Lung (tissue), 12 donors: Measurements from ENCODE around the gene PRPSAP1. TPM values are rescaled to one million over a fixed set of nuclear protein-coding genes. Genes with fewer than 3 reads are reported as not detected.
"Not testable (repeated sequence)": the region's sequence is repeated elsewhere in the genome, so short reads cannot be mapped to it uniquely, and the experiment has no call there.

Source experiments
- ATAC-seq: fragments of 200-7000 bp; cut with Tn5 transposase; one replicate; pipeline ENCODE4 v1.9.1; 2020; ENCODE audit warnings: moderate number of reproducible peaks; ENCODE audit not compliant: insufficient read depth, low FRiP score
- DNase-seq, 3 donors: peaks; one replicate each; pipeline ENCODE4 v3.0.0-alpha.2; 2013 to 2017
- H3K27ac ChIP-seq, 2 donors: one replicate each; pipeline ENCODE4 v1.5.1; 2013; ENCODE audit warnings: mild to moderate bottlenecking in 2 of 2, moderate library complexity in 2 of 2, control low read depth in 1 of 2, inconsistent platforms in 1 of 2, low read depth in 1 of 2, low read length in 1 of 2
- H3K27me3 ChIP-seq, 3 donors: one replicate each; pipeline ENCODE4 v1.5.1; 2013; ENCODE audit warnings: low read length in 2 of 3; ENCODE audit not compliant: control insufficient read depth in 3 of 3, insufficient read depth in 3 of 3
- H3K36me3 ChIP-seq, 4 donors: one replicate each; pipeline ENCODE4 v1.5.1; 2013; ENCODE audit warnings: low read length in 4 of 4, mild to moderate bottlenecking in 1 of 4, moderate library complexity in 1 of 4; ENCODE audit not compliant: control insufficient read depth in 4 of 4, insufficient read depth in 4 of 4
- H3K4me1 ChIP-seq, 5 donors: one replicate each; pipeline ENCODE4 v1.5.1; 2013; ENCODE audit warnings: low read length in 5 of 5, mild to moderate bottlenecking in 2 of 5, moderate library complexity in 1 of 5; ENCODE audit not compliant: control insufficient read depth in 5 of 5, insufficient read depth in 5 of 5
- H3K4me3 ChIP-seq: one replicate; pipeline ENCODE4 v1.5.1; 2013; ENCODE audit warnings: mild to moderate bottlenecking, control low read depth, moderate library complexity
- H3K9ac ChIP-seq, 2 donors: one replicate each; pipeline ENCODE4 v1.5.1; 2013; ENCODE audit warnings: low read length in 2 of 2, control low read depth in 1 of 2; ENCODE audit not compliant: insufficient read depth in 1 of 2
- H3K9me3 ChIP-seq, 4 donors: one replicate each; pipeline ENCODE4 v1.5.1; 2013; ENCODE audit warnings: low read length in 3 of 4, mild to moderate bottlenecking in 1 of 4, moderate library complexity in 1 of 4; ENCODE audit not compliant: control insufficient read depth in 4 of 4, insufficient read depth in 3 of 4
- CTCF ChIP-seq: IDR thresholded peaks from 2 replicates; pipeline ENCODE4 v1.5.1; 2012; ENCODE audit warnings: mild to moderate bottlenecking; ENCODE audit errors: control extremely low read depth, extremely low read depth
- WGBS, 2 donors: extraction: QIAGEN DNeasy Blood & Tissue Kit; methylation state at CpG; one replicate each; pipeline ENCODE4 v1.1.7; 2013; 5-methylcytosine and 5-hydroxymethylcytosine counted together
- polyA plus RNA-seq, 2 donors: library from polyadenylated mRNA; stranded (reverse); fragments of 200-250 nt; gene quantifications; one replicate each; pipeline ENCODE4 v1.2.1, GENCODE V29; 2013
- total RNA-seq, 2 donors: library from RNA; depleted of rRNA in 1 of 2; stranded (reverse); fragments of >200 nt in 1 of 2; gene quantifications; one replicate each; pipeline ENCODE4 v1.2.1, GENCODE V29; 2014 to 2021
- donor health status: control.
- donor health status: control.
- donor health status: Bipolar disorder and iron deficiency.
- donor health status: healthy.
- donor health status: DM: yes; HTN: yes; CAD: no.

PRPSAP1 gene
- total and polyA plus RNA-seq, 4 donors, result 29.8 to 74.7 (median 34.6) TPM

- ATAC-seq (no peak), DNase-seq (peak in 1 of 3 donors; percentile 29)
- Histone ChIP-seq H3K4me1 (peaks cover 4 to 62% (median 31%) of the 10 kb centered on the region in 5 donors), H3K27me3 (no peaks in the 10 kb centered on the region), H3K9me3 (no peaks in the 10 kb centered on the region), H3K27ac (peak overlapping the region; percentile 34 to 36), H3K9ac (no peak overlapping the region), H3K4me3 (no peak overlapping the region), H3K36me3 (peaks cover 0 to 12% (median 8%) of the 10 kb centered on the region in 4 donors)
- WGBS, 2 donors, result 73 to 74% methylated on average over 12 of the region's 12 CpGs
- no peak for TF ChIP-seq CTCF
These were observed 84.4 kb downstream of the PRPSAP1 start for GRCh38 chr17:76268991-76269981.

GRCh38 chr17:76268015-76268749 lies 85.5 kb downstream of the PRPSAP1 start:
- Histone ChIP-seq H3K9ac (no peak overlapping the region), H3K27ac (peak overlapping the region; percentile 78 to 87), H3K36me3 (peaks cover 0 to 12% (median 8%) of the 10 kb centered on the region in 4 donors), H3K27me3 (no peaks in the 10 kb centered on the region), H3K4me3 (no peak overlapping the region), H3K9me3 (no peaks in the 10 kb centered on the region), H3K4me1 (peaks cover 7 to 61% (median 35%) of the 10 kb centered on the region in 5 donors)
- TF ChIP-seq CTCF, result no peak
- WGBS, 2 donors, result 10% methylated on average over 9 of the region's 9 CpGs
- peak in 2 of 3 donors; percentile 50 to 58 for DNase-seq
- no peak for ATAC-seq

- not testable (repeated sequence) for H3K27me3 ChIP-seq, H3K9ac ChIP-seq, DNase-seq, ATAC-seq, H3K4me3 ChIP-seq, H3K9me3 ChIP-seq
- Histone ChIP-seq H3K36me3 (peaks cover 0 to 12% (median 8%) of the 10 kb centered on the region in 4 donors), H3K4me1 (peaks cover 7 to 55% (median 34%) of the 10 kb centered on the region in 5 donors), H3K27ac (peak overlapping the region; percentile 78 to 87)
- WGBS, 2 donors, result 86 to 87% methylated on average over 13 of the region's 13 CpGs
These were observed 86.1 kb downstream of the PRPSAP1 start for GRCh38 chr17:76267581-76268001.
